Small intestine (tissue), 7 donors: Measurements from ENCODE around the gene PDE2A. TPM values are rescaled to one million over a fixed set of nuclear protein-coding genes. Genes with fewer than 3 reads are reported as not detected.

ENCODE experiments used
- DNase-seq, 2 donors: peaks; one replicate each; pipeline versions ENCODE4 v3.0.0 to v3.0.0-alpha.2; 2013
- FAIRE-seq: peaks from 2 replicates; lab custom pipeline; 2012; peaks lifted over from hg19 to GRCh38; lab: Jason Lieb, UNC
- H3K27ac ChIP-seq, 3 donors: one replicate each; pipeline ENCODE4 v1.5.1; 2013; ENCODE audit warnings: low read length in 2 of 3, mild to moderate bottlenecking in 2 of 3, control low read depth in 1 of 3, inconsistent platforms in 1 of 3, low read depth in 1 of 3, moderate library complexity in 1 of 3
- H3K27me3 ChIP-seq, 3 donors: one replicate each; pipeline ENCODE4 v1.6.1; 2013; ENCODE audit warnings: low read length in 3 of 3, inconsistent platforms in 1 of 3; ENCODE audit not compliant: control insufficient read depth in 3 of 3, insufficient read depth in 3 of 3
- H3K36me3 ChIP-seq, 3 donors: one replicate each; pipeline ENCODE4 v1.6.1; 2013; ENCODE audit warnings: low read length in 3 of 3, inconsistent platforms in 1 of 3, low read depth in 1 of 3, mild to moderate bottlenecking in 1 of 3, moderate library complexity in 1 of 3; ENCODE audit not compliant: control insufficient read depth in 3 of 3, insufficient read depth in 2 of 3
- H3K4me1 ChIP-seq, 3 donors: one replicate each; pipeline ENCODE4 v1.6.1; 2013; ENCODE audit warnings: low read length in 2 of 3, inconsistent platforms in 1 of 3, low read depth in 1 of 3, mild to moderate bottlenecking in 1 of 3, moderate library complexity in 1 of 3; ENCODE audit not compliant: control insufficient read depth in 3 of 3, insufficient read depth in 2 of 3
- H3K4me3 ChIP-seq, 3 donors: one replicate each; pipeline ENCODE4 v1.5.1; 2013; ENCODE audit warnings: low read length in 3 of 3, control low read depth in 1 of 3, inconsistent platforms in 1 of 3, low read depth in 1 of 3, mild to moderate bottlenecking in 1 of 3, moderate library complexity in 1 of 3
- H3K9me3 ChIP-seq, 2 donors: one replicate each; pipeline ENCODE4 v1.6.1; 2013; ENCODE audit warnings: low read depth in 1 of 2, low read length in 1 of 2; ENCODE audit not compliant: control insufficient read depth in 2 of 2, insufficient read depth in 1 of 2
- WGBS, 3 donors: extraction: QIAGEN DNeasy Blood & Tissue Kit; methylation state at CpG; one replicate each; pipeline ENCODE4 v1.1.7; 2013; 5-methylcytosine and 5-hydroxymethylcytosine counted together
- polyA plus RNA-seq, 4 donors: library from polyadenylated mRNA; stranded (reverse) in 3 of 4; unstranded in 1 of 4; fragments of 200-250 nt in 3 of 4; fragments of 120-200 nt in 1 of 4; gene quantifications; one replicate each; pipeline versions ENCODE4 v1.2.1 to v1.2.3, GENCODE V29; 2013
- donor health status: healthy with polysubstance abuse.
- donor health status: control.
- donor health status: control.
- donor health status: Bipolar disorder and iron deficiency.
- donor health status: healthy.

The PDE2A gene
- polyA plus RNA-seq, 4 donors, result 1.8 to 31.6 (median 7.4) TPM

- no peak for FAIRE-seq
- peaks cover 0 to 97% (median 21%) of the 10 kb centered on the region in 3 donors for H3K36me3 ChIP-seq
- WGBS, 3 donors, result 90 to 91% (median 90%) methylated on average over 11 of the region's 11 CpGs
These were observed 36.1 kb upstream of the PDE2A start for GRCh38 chr11:72710278-72710677.

GRCh38 chr11:72709478-72710238, 35.4 kb upstream of the PDE2A start:
- Histone ChIP-seq H3K27me3 (no peaks in the 10 kb centered on the region), H3K36me3 (peaks cover 0 to 97% (median 21%) of the 10 kb centered on the region in 3 donors), H3K4me1 (peaks cover 0 to 8% (median 0%) of the 10 kb centered on the region in 3 donors), H3K4me3 (no peak overlapping the region), H3K27ac (no peak overlapping the region), H3K9me3 (no peaks in the 10 kb centered on the region)
- 96 to 98% (median 97%) methylated on average over 19 to 20 of the region's 20 CpGs for WGBS, 3 donors
- DNase-seq (no peak), FAIRE-seq (no peak)

More at GRCh38 chr11:72710278-72710677, 36.1 kb upstream of the PDE2A start:
- Histone ChIP-seq H3K27ac (no peak overlapping the region), H3K4me3 (no peak overlapping the region), H3K27me3 (no peaks in the 10 kb centered on the region), H3K9me3 (no peaks in the 10 kb centered on the region), H3K4me1 (peaks cover 0 to 8% (median 0%) of the 10 kb centered on the region in 3 donors)
- DNase-seq, result no peak

GRCh38 chr11:72707032-72707431, 32.8 kb upstream of the PDE2A start:
- Histone ChIP-seq H3K36me3 (peaks cover 3 to 99% (median 24%) of the 10 kb centered on the region in 3 donors), H3K27me3 (no peaks in the 10 kb centered on the region), H3K27ac (no peak overlapping the region), H3K4me1 (no peaks in the 10 kb centered on the region), H3K9me3 (no peaks in the 10 kb centered on the region), H3K4me3 (no peak overlapping the region)
- no peak for FAIRE-seq
- WGBS, 3 donors, result 96 to 98% (median 97%) methylated on average over 7 to 9 of the region's 9 CpGs
- no peak for DNase-seq

GRCh38 chr11:72706579-72706978, 32.4 kb upstream of the PDE2A start:
- FAIRE-seq (no peak), DNase-seq (no peak)
- no peaks in the 10 kb centered on the region for H3K4me1 ChIP-seq
- whole genome bisulfite sequencing, 3 donors, result 87 to 96% (median 95%) methylated on average over 5 of the region's 5 CpGs
- H3K27me3 ChIP-seq, result no peaks in the 10 kb centered on the region
- no peak overlapping the region for H3K27ac ChIP-seq
- peaks cover 6 to 99% (median 24%) of the 10 kb centered on the region in 3 donors for H3K36me3 ChIP-seq
- no peaks in the 10 kb centered on the region for H3K9me3 ChIP-seq
- H3K4me3 ChIP-seq, result no peak overlapping the region

- peaks cover 10 to 99% (median 21%) of the 10 kb centered on the region in 3 donors for H3K36me3 ChIP-seq
- H3K4me1 ChIP-seq, result no peaks in the 10 kb centered on the region
- no peak overlapping the region for H3K27ac ChIP-seq
- H3K27me3 ChIP-seq, result no peaks in the 10 kb centered on the region
- H3K9me3 ChIP-seq, result no peaks in the 10 kb centered on the region
- DNase-seq, result no peak
- H3K4me3 ChIP-seq, result no peak overlapping the region
- 84 to 93% (median 88%) methylated on average over 12 of the region's 12 CpGs for WGBS, 3 donors
- FAIRE-seq, result no peak
These were observed 31.5 kb upstream of the PDE2A start for GRCh38 chr11:72705442-72706365.

GRCh38 chr11:72704783-72705265, 30.6 kb upstream of the PDE2A start:
- H3K9me3 ChIP-seq, result no peaks in the 10 kb centered on the region
- FAIRE-seq (no peak), DNase-seq (no peak)
- H3K36me3 ChIP-seq, result peaks cover 14 to 99% (median 17%) of the 10 kb centered on the region in 3 donors
- H3K27me3 ChIP-seq, result no peaks in the 10 kb centered on the region
- H3K27ac ChIP-seq, result no peak overlapping the region
- H3K4me3 ChIP-seq, result no peak overlapping the region
- 60 to 68% (median 65%) methylated on average over 4 of the region's 4 CpGs for WGBS, 3 donors
- no peaks in the 10 kb centered on the region for H3K4me1 ChIP-seq

GRCh38 chr11:72704028-72704782, 30.0 kb upstream of the PDE2A start:
- FAIRE-seq, result no peak
- Histone ChIP-seq H3K27ac (peak overlapping the region in 1 of 3 donors; percentile 8), H3K36me3 (peaks cover 14 to 99% (median 23%) of the 10 kb centered on the region in 3 donors), H3K4me3 (no peak overlapping the region), H3K9me3 (no peaks in the 10 kb centered on the region), H3K4me1 (no peaks in the 10 kb centered on the region), H3K27me3 (no peaks in the 10 kb centered on the region)
- 74 to 86% (median 78%) methylated on average over 13 of the region's 13 CpGs for WGBS, 3 donors
- no peak for DNase-seq
